Pancreas (tissue), 10 donors: ENCODE results near the gene ATP11C. TPM values are rescaled to one million over a fixed set of nuclear protein-coding genes. Genes with fewer than 3 reads are reported as not detected.

Experiments
- ATAC-seq, 4 donors: fragments of 200-7000 bp; cut with Tn5 transposase; one replicate each; pipeline versions ENCODE4 v1.8.0 to v1.9.1; 2020; ENCODE audit warnings: mild to moderate bottlenecking in 4 of 4, moderate library complexity in 4 of 4
- DNase-seq, 6 donors: peaks; one replicate each; pipeline ENCODE4 v3.0.0-alpha.2; 2020
- FAIRE-seq: peaks from 2 replicates; lab custom pipeline; 2012; peaks lifted over from hg19 to GRCh38; lab: Jason Lieb, UNC
- H3K27ac ChIP-seq, 4 donors: fragments of 200-600 bp; sonication (generic); 1 replicate in 3 of 4; 2 replicates in 1 of 4; pipeline versions ENCODE4 v1.5.0 to v1.8.0; 2020
- H3K27me3 ChIP-seq, 4 donors: fragments of 200-600 bp; one replicate each; pipeline ENCODE4 v1.8.0; 2021
- H3K36me3 ChIP-seq, 3 donors: fragments of 200-600 bp; sonication (generic) in 1 of 3; one replicate each; pipeline versions ENCODE4 v1.5.0 to v1.8.0; 2020 to 2021
- H3K4me1 ChIP-seq, 3 donors: fragments of 200-600 bp; one replicate each; pipeline ENCODE4 v1.8.0; 2021
- H3K4me3 ChIP-seq, 4 donors: fragments of 200-600 bp; sonication (generic) in 2 of 4; one replicate each; pipeline versions ENCODE4 v1.5.0 to v1.8.0; 2020 to 2021
- H3K9me3 ChIP-seq, 4 donors: fragments of 200-600 bp; one replicate each; pipeline ENCODE4 v1.8.0; 2021
- WGBS, 2 donors: extraction: QIAGEN DNeasy Blood & Tissue Kit; methylation state at CpG; one replicate each; pipeline ENCODE4 v1.1.7; 2013; 5-methylcytosine and 5-hydroxymethylcytosine counted together
- intact Hi-C, 3 donors: fragments of 100-400 bp; cut with DNase I; formaldehyde crosslinking; loops; one replicate each; pipeline versions ENCODE4 v1.11.1 to v1.14.2; 2022
- polyA plus RNA-seq, 2 donors: library from polyadenylated mRNA; stranded (reverse); fragments of 200-250 nt; gene quantifications; one replicate each; pipeline ENCODE4 v1.2.3, GENCODE V29; 2013
- total RNA-seq, 6 donors: library from RNA; stranded (reverse); fragmentation: NEBNext Ultra II Directional in 4 of 6; extraction: Animal tissue kit (Norgen Biotek cat#: 25700) in 4 of 6; gene quantifications; one replicate each; pipeline versions ENCODE4 v1.2.1 to v1.2.4, GENCODE V29; 2021 to 2023
- TF ChIP-seq, protein P1 (sequence below), 4 donors: fragments of 200-600 bp; sonication (generic) in 3 of 4; IDR thresholded peaks; one replicate each; pipeline versions ENCODE4 v1.5.0 to v1.8.0; 2021; ENCODE audit warnings: antibody characterized with exemption in 4 of 4
- donor health status: healthy with polysubstance abuse.
- donor health status: DM: no; HTN: no; CAD: no; lungs with moderate emphysema.
- donor health status: DM: no; HTN: no; CAD: no.
- donor health status: control.
- donor health status: control.
- donor health status: Bipolar disorder and iron deficiency.
- donor health status: DM: yes; HTN: yes; CAD: no.
- donor health status: DM: no; HTN: no; CAD: no.
- donor health status: DM: no; HTN: no; CAD: no.
- donor health status: DM: yes; HTN: yes; CAD: no.

Gene ATP11C
- total and polyA plus RNA-seq, 8 donors = 1.3 to 10.3 (median 3.6) TPM

DNA sequence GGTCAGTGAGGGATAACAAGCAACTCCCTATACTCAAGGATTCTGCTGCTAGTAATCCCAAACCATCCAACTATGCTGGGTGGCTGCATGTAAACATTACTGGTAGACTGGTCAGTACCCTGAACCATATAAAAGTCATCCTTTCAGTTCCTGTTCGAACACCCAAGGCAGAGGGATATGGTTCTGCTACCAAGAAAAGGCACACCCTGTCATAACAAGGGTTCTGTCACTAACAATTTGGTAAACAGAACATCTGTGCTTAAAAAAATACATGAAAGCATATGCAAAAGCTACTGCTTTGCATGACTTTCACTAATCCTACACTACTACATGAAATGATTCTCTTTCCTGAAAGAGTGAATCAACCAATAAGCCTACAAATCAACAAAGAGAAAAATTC, 148.0 kb downstream of the ATP11C start:
- TF ChIP-seq, protein P1, sequence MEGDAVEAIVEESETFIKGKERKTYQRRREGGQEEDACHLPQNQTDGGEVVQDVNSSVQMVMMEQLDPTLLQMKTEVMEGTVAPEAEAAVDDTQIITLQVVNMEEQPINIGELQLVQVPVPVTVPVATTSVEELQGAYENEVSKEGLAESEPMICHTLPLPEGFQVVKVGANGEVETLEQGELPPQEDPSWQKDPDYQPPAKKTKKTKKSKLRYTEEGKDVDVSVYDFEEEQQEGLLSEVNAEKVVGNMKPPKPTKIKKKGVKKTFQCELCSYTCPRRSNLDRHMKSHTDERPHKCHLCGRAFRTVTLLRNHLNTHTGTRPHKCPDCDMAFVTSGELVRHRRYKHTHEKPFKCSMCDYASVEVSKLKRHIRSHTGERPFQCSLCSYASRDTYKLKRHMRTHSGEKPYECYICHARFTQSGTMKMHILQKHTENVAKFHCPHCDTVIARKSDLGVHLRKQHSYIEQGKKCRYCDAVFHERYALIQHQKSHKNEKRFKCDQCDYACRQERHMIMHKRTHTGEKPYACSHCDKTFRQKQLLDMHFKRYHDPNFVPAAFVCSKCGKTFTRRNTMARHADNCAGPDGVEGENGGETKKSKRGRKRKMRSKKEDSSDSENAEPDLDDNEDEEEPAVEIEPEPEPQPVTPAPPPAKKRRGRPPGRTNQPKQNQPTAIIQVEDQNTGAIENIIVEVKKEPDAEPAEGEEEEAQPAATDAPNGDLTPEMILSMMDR (IDR thresholded peaks at IDR 0.05) = no peak
- no peaks in the 10 kb centered on the region for H3K9me3 ChIP-seq
- ATAC-seq = no peak
- no peak overlapping the region for H3K4me3 ChIP-seq
- no peaks in the 10 kb centered on the region for H3K4me1 ChIP-seq
- H3K27ac ChIP-seq = no peak overlapping the region
- intact Hi-C loops = no loop called here
- no peaks in the 10 kb centered on the region for H3K27me3 ChIP-seq
- no peak for DNase-seq
- H3K36me3 ChIP-seq = peaks cover 0 to 6% (median 0%) of the 10 kb centered on the region in 3 donors
- FAIRE-seq = no peak
- WGBS, 2 donors = 70 to 97% methylated on average over 1 of the region's 1 CpG

DNA sequence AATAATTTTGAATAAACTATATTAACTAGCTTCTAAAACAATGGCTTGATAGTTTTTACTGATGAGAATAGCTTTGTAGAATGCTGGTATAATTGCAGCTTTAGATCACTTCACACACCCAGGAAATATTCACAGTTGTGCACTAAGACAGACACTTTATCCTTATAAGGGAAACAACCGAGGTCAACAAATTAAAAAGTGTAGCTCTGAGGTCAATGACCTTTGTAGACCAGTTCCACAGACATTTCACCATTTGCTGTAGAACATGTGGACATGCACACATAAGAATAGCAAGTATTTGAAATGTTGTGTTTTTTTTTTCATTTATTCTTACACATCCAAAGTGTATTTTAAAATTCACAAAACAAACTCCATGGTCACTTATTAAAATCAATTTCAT, 148.9 kb downstream of the ATP11C start:
- Histone ChIP-seq H3K27me3 (no peaks in the 10 kb centered on the region), H3K9me3 (no peaks in the 10 kb centered on the region), H3K36me3 (peaks cover 0 to 6% (median 0%) of the 10 kb centered on the region in 3 donors), H3K4me1 (no peaks in the 10 kb centered on the region), H3K4me3 (no peak overlapping the region), H3K27ac (no peak overlapping the region)
- DNase-seq = no peak
- intact Hi-C loops = no loop called here
- 46 to 73% methylated on average over 1 of the region's 1 CpG for WGBS, 2 donors
- TF ChIP-seq, protein P1 (IDR thresholded peaks at IDR 0.05) = no peak
- FAIRE-seq = no peak
- no peak for ATAC-seq

DNA sequence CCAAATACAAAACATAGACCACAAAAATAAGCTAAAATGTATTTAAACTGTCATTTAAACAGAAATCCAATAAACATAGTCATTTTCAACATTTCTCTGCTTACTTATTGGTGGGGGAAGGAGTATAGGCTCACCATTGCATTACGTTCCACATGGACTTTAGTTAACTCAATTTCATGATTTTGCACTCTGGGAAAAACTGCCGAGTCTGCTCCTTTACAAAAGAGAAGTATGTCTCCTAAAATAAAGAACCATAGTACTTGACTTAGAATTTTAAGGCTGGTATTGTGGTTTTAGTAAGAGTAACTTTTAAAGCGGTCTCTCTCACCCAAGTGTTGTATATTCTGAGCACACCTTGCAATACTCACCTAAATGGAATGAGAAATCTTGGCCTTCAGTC, 149.8 kb downstream of the ATP11C start:
- Histone ChIP-seq H3K4me3 (no peak overlapping the region), H3K27me3 (no peaks in the 10 kb centered on the region), H3K4me1 (no peaks in the 10 kb centered on the region), H3K9me3 (no peaks in the 10 kb centered on the region), H3K27ac (no peak overlapping the region), H3K36me3 (peaks cover 0 to 6% (median 0%) of the 10 kb centered on the region in 3 donors)
- FAIRE-seq (no peak), ATAC-seq (no peak), DNase-seq (no peak)
- intact Hi-C loops = no loop called here
- TF ChIP-seq, protein P1 (IDR thresholded peaks at IDR 0.05) = no peak
- 84 to 95% methylated on average over 3 of the region's 3 CpGs for WGBS, 2 donors

DNA sequence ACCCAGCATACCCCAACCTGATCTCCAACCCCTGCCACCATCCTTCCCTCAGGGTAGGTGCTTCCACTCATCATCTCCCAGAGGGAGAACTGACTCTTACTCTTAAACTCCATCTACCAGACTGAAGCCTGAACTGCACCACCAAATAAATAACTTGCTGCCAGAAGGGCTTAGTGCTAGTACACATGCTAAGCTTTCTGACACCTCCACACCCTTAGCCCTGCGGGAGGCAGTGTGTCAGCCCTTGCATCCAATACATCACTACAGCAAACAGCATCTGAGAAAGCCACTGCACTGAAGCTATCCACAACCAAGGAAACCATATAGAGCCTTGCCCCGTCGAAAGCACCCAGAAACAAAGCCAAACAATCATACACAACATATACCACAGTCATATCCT, 156.3 kb downstream of the ATP11C start:
- ATAC-seq (no peak), FAIRE-seq (no peak), DNase-seq (no peak)
- Histone ChIP-seq H3K4me1 (no peaks in the 10 kb centered on the region), H3K9me3 (no peaks in the 10 kb centered on the region), H3K27ac (no peak overlapping the region), H3K36me3 (no peaks in the 10 kb centered on the region), H3K27me3 (no peaks in the 10 kb centered on the region), H3K4me3 (no peak overlapping the region)
- WGBS, 2 donors = 71 to 91% methylated on average over 3 of the region's 3 CpGs
- intact Hi-C loops = no loop called here
- TF ChIP-seq, protein P1 (IDR thresholded peaks at IDR 0.05) = no peak

DNA sequence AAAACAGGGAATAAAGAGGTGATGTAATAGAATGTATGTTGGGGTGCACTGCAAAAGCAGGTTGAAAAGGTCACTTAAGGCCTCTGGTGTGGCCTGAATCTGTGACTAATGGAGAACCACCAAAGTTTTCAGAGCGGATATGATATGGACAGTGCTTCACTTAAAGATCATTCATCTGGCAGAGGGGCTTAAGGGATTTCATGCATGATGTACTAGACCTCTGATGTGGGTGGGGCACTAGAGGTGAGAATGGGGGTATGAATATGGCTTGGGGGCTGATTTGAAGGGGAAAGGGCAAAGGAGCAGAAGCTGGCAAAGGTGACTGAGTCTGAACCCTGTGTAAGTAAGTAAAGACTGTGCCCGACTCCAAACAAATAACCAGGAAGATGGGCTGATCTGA, 162.5 kb downstream of the ATP11C start:
- FAIRE-seq (no peak), ATAC-seq (no peak), DNase-seq (no peak)
- Histone ChIP-seq H3K27ac (no peak overlapping the region), H3K27me3 (no peaks in the 10 kb centered on the region), H3K4me3 (no peak overlapping the region), H3K36me3 (no peaks in the 10 kb centered on the region), H3K9me3 (no peaks in the 10 kb centered on the region), H3K4me1 (no peaks in the 10 kb centered on the region)
- intact Hi-C loops = no loop called here
- WGBS, 2 donors = 98% methylated on average over 2 of the region's 2 CpGs
- TF ChIP-seq, protein P1 (IDR thresholded peaks at IDR 0.05) = no peak
